ENCODE results near the gene TUFM. TPM values are rescaled to one million over a fixed set of nuclear protein-coding genes. Genes with fewer than 3 reads are reported as not detected.
"Not testable (repeated sequence)": the region's sequence is repeated elsewhere in the genome, so short reads cannot be mapped to it uniquely, and the experiment has no call there.

Gene TUFM
- total and polyA plus RNA-seq, 9 donors = 75.7 to 123 (median 106) TPM

- intact Hi-C loops (cut with DNase I) = loop anchor here in 2 of 4 donors (5.0 to 10.0 kb wide), 2 partner anchors 111 to 124 kb away; partner anchors contain the start of gene CD19 (in 1 of the 2)
- peak overlapping the region; percentile 100 for H3K4me3 ChIP-seq
- H3K9me3 ChIP-seq = no peaks in the 10 kb centered on the region
- H3K4me1 ChIP-seq (ENCODE audit: insufficient read depth) = no peaks in the 10 kb centered on the region
- WGBS, 3 donors = 0 to 1% (median 0%) methylated on average over 22 to 61 of the region's 62 CpGs
- no peaks in the 10 kb centered on the region for H3K27me3 ChIP-seq
- no peak for DNase-seq
- no peak for TF ChIP-seq POLR2A (IDR thresholded peaks at IDR 0.05)
- no peak for TF ChIP-seq CTCF (IDR thresholded peaks at IDR 0.05)
- no peak for TF ChIP-seq EP300 (IDR thresholded peaks at IDR 0.05)
- H3K36me3 ChIP-seq = no peaks in the 10 kb centered on the region
- H3K27ac ChIP-seq = peak overlapping the region; percentile 98 to 99
Observed at GRCh38 chr16:28823291-28823872, 22.8 kb downstream of the TUFM start.

- no peaks in the 10 kb centered on the region for H3K36me3 ChIP-seq
- WGBS, 3 donors = 0 to 1% (median 0%) methylated on average over 32 to 84 of the region's 91 CpGs
- intact Hi-C loops (cut with DNase I) = loop anchor here in 2 of 4 donors (5.0 to 10.0 kb wide), 2 partner anchors 112 to 125 kb away; partner anchors contain the start of gene CD19 (in 1 of the 2)
- H3K27me3 ChIP-seq = no peaks in the 10 kb centered on the region
- TF ChIP-seq POLR2A (IDR thresholded peaks at IDR 0.05) = peak; percentile 95
- no peak for TF ChIP-seq EP300 (IDR thresholded peaks at IDR 0.05)
- peak in 1 of 3 donors; percentile 46 for TF ChIP-seq CTCF (IDR thresholded peaks at IDR 0.05)
- DNase-seq = peak; percentile 93 to 96 (median 95)
- peak within 1 kb of the TSS; percentile 100 for H3K4me3 ChIP-seq
- H3K9me3 ChIP-seq = no peaks in the 10 kb centered on the region
- H3K27ac ChIP-seq = peak within 1 kb of the TSS; percentile 98 to 99
- no peaks in the 10 kb centered on the region for H3K4me1 ChIP-seq (ENCODE audit: insufficient read depth)
Observed at GRCh38 chr16:28822520-28823290, 23.4 kb downstream of the TUFM start, which contains the start of gene ATXN2L. Gene ATXN2L, plus strand, starts transcription at chr16:28822999. Its CDS starts 261 bp downstream, at chr16:28823260.

GRCh38 chr16:28821874-28822519 is 24.2 kb downstream of the TUFM start:
- no peak for TF ChIP-seq POLR2A (IDR thresholded peaks at IDR 0.05)
- TF ChIP-seq EP300 (IDR thresholded peaks at IDR 0.05) = no peak
- TF ChIP-seq CTCF (IDR thresholded peaks at IDR 0.05) = no peak
- intact Hi-C loops (cut with DNase I) = loop anchor here in 2 of 4 donors (5.0 to 10.0 kb wide), 2 partner anchors 113 to 125 kb away; partner anchors contain the start of gene CD19 (in 1 of the 2)
- peak overlapping the region; percentile 100 for H3K4me3 ChIP-seq
- WGBS, 3 donors = 19 to 24% (median 20%) methylated on average over 13 of the region's 13 CpGs
- no peaks in the 10 kb centered on the region for H3K4me1 ChIP-seq (ENCODE audit: insufficient read depth)
- H3K36me3 ChIP-seq = no peaks in the 10 kb centered on the region
- no peaks in the 10 kb centered on the region for H3K9me3 ChIP-seq
- H3K27ac ChIP-seq = peak overlapping the region; percentile 98 to 99
- peak in 1 of 5 donors; percentile 20 for DNase-seq
- no peaks in the 10 kb centered on the region for H3K27me3 ChIP-seq

- WGBS, 3 donors = 93 to 97% (median 93%) methylated on average over 13 of the region's 13 CpGs
- not testable (repeated sequence) for H3K27ac ChIP-seq
- peak in 2 of 5 donors; percentile 16 to 24 for DNase-seq
Observed at GRCh38 chr16:28820546-28820945, 25.6 kb downstream of the TUFM start.

More at GRCh38 chr16:28820546-28820945, 25.6 kb downstream of the TUFM start:
- H3K36me3 ChIP-seq; H3K27me3 ChIP-seq; H3K4me3 ChIP-seq; H3K4me1 ChIP-seq (ENCODE audit: insufficient read depth); H3K9me3 ChIP-seq: not testable (repeated sequence)
- intact Hi-C loops (cut with DNase I) = loop anchor here in 2 of 4 donors (5.0 to 10.0 kb wide), 2 partner anchors 114 to 127 kb away; partner anchors contain the start of gene CD19 (in 1 of the 2)

All from ovary (tissue), 9 donors.